HCT116 (cell line): ENCODE results near the gene NFATC1. TPM values are rescaled to one million over a fixed set of nuclear protein-coding genes. Genes with fewer than 3 reads are reported as not detected.

Source experiments
- ATAC-seq: fragments of 200-7000 bp; cut with Tn5 transposase; 2 replicates; pipeline ENCODE4 v1.9.1; 2020; ENCODE audit warnings: mild to moderate bottlenecking, moderate library complexity
- BruUV-seq: library from RNA; stranded (reverse); fragments of 400-500 nt; replicated peaks from 2 replicates; lab custom pipeline; 2021; lab: Mats Ljungman, UMichigan
- CTCF ChIA-PET: fragments of 300-600 bp; sonication (Branson Sonifier 250); formaldehyde crosslinking; loops from one replicate; lab custom pipeline; 2021; ENCODE audit warnings: antibody characterized with exemption; lab: Charles Lee
- POLR2A ChIA-PET: fragments of 300-600, 350-600 bp; sonication (Branson Sonifier 250); formaldehyde crosslinking; loops from one replicate; lab custom pipeline; 2021; ENCODE audit warnings: antibody characterized with exemption; lab: Charles Lee
- RAD21 ChIA-PET, 2 experiments: fragments of 300-600 bp; sonication (Branson Sonifier 250); formaldehyde crosslinking; loops; one replicate each; lab custom pipeline; 2023; ENCODE audit warnings: low total read pairs in 2 of 2; ENCODE audit not compliant: uncharacterized antibody in 2 of 2, unreplicated experiment in 2 of 2, low non-redundant PET in 1 of 2; lab: Charles Lee
- DNase-seq: peaks from one replicate; pipeline ENCODE4 v3.0.0-alpha.2; 2010; ENCODE audit warnings: low read depth, low spot score
- H2AFZ ChIP-seq: fragments of 200-600 bp; shearing (Covaris generic), sonication (generic); 2 replicates; pipeline ENCODE4 v1.6.1; 2017; ENCODE audit warnings: low read depth, mixed run types, mixed read lengths, antibody characterized with exemption, low read length; ENCODE audit not compliant: poor library complexity, severe bottlenecking
- H3K27ac ChIP-seq: 2 replicates; pipeline ENCODE4 v1.5.1; 2012; ENCODE audit warnings: low read depth, low read length
- H3K27me3 ChIP-seq: fragments of 200-600 bp; sonication (generic); 2 replicates; pipeline ENCODE4 v1.6.1; 2016; ENCODE audit warnings: mixed run types, low read length, mixed read lengths; ENCODE audit not compliant: insufficient read depth
- H3K36me3 ChIP-seq, 2 experiments: fragments of 200-500 bp in 1 of 2; fragments of 200-600 bp in 1 of 2; sonication (Bioruptor generic) in 1 of 2; sonication (generic) in 1 of 2; 2 replicates each; pipeline versions ENCODE4 v1.5.1 to v1.6.1; 2014 to 2016; ENCODE audit warnings: low read length in 2 of 2, inconsistent platforms in 1 of 2, mixed read lengths in 1 of 2, mixed run types in 1 of 2; ENCODE audit not compliant: insufficient read depth in 2 of 2, control insufficient read depth in 1 of 2
- H3K4me1 ChIP-seq, 2 experiments: fragments of 200-600 bp in 1 of 2; sonication (generic) in 1 of 2; 2 replicates each; pipeline versions ENCODE4 v1.5.1 to v1.6.1; 2012 to 2017; ENCODE audit warnings: low read length in 2 of 2, inconsistent platforms in 1 of 2, mild to moderate bottlenecking in 1 of 2, mixed read lengths in 1 of 2, mixed run types in 1 of 2, moderate library complexity in 1 of 2; ENCODE audit not compliant: insufficient read depth in 2 of 2, control insufficient read depth in 1 of 2
- H3K4me2 ChIP-seq: fragments of 200-600 bp; sonication (generic); 2 replicates; pipeline ENCODE4 v1.6.1; 2017; ENCODE audit warnings: mixed run types, low read length, mixed read lengths
- H3K4me3 ChIP-seq, 2 experiments: fragments of 200-600 bp in 1 of 2; sonication (generic) in 1 of 2; replicated peaks in 1 of 2; 2 replicates each; pipeline ENCODE4 v1.5.1; 2011 to 2016; ENCODE audit warnings: low read length in 2 of 2, control low read depth in 1 of 2, low read depth in 1 of 2, mild to moderate bottlenecking in 1 of 2, mixed read lengths in 1 of 2, mixed run types in 1 of 2
- H3K79me2 ChIP-seq: fragments of 200-600 bp; sonication (generic); 2 replicates; pipeline ENCODE4 v1.6.1; 2017; ENCODE audit warnings: mild to moderate bottlenecking, mixed run types, low read length, moderate library complexity, mixed read lengths; ENCODE audit not compliant: insufficient read depth
- H3K9ac ChIP-seq: fragments of 200-600 bp; sonication (generic); 2 replicates; pipeline ENCODE4 v1.6.1; 2016; ENCODE audit warnings: low read length, mixed read lengths
- H3K9me2 ChIP-seq: fragments of 200-600 bp; sonication (generic), shearing (Covaris generic); 2 replicates; pipeline ENCODE4 v1.6.1; 2017; ENCODE audit warnings: mixed run types, mild to moderate bottlenecking, moderate library complexity; ENCODE audit not compliant: insufficient read depth
- H3K9me3 ChIP-seq, 2 experiments: fragments of 200-500 bp in 1 of 2; fragments of 200-600 bp in 1 of 2; sonication (Bioruptor generic) in 1 of 2; sonication (generic) in 1 of 2; 2 replicates each; pipeline ENCODE4 v1.6.1; 2014 to 2017; ENCODE audit warnings: low read length in 2 of 2, mixed read lengths in 2 of 2, inconsistent platforms in 1 of 2, low read depth in 1 of 2, mild to moderate bottlenecking in 1 of 2, mixed run types in 1 of 2, moderate library complexity in 1 of 2; ENCODE audit not compliant: control insufficient read depth in 1 of 2, insufficient read depth in 1 of 2
- H4K20me1 ChIP-seq: fragments of 200-600 bp; sonication (generic), shearing (Covaris generic); 2 replicates; pipeline ENCODE4 v1.6.1; 2017; ENCODE audit warnings: mixed run types, mild to moderate bottlenecking, moderate library complexity; ENCODE audit not compliant: insufficient read depth
- CEBPB ChIP-seq: IDR thresholded peaks from 2 replicates; pipeline ENCODE4 v1.6.1; 2012; ENCODE audit warnings: low read depth
- EZH2 ChIP-seq: fragments of 200-600 bp; sonication (generic); IDR thresholded peaks from 2 replicates; pipeline ENCODE4 v1.6.1; 2017; ENCODE audit warnings: antibody characterized with exemption, mixed run types
- EZH2phosphoT487 ChIP-seq: fragments of 200-600 bp; IDR thresholded peaks from 2 replicates; pipeline ENCODE4 v1.6.1; 2018; ENCODE audit warnings: antibody characterized with exemption, borderline replicate concordance
- FOSL1 ChIP-seq: IDR thresholded peaks from 2 replicates; pipeline ENCODE4 v1.6.1; 2012; ENCODE audit warnings: low read depth
- POLR2A ChIP-seq: IDR thresholded peaks from 2 replicates; pipeline ENCODE4 v1.7.0; 2011; ENCODE audit warnings: borderline replicate concordance; ENCODE audit not compliant: insufficient read depth, insufficient read length; ENCODE audit errors: extremely low read depth
- SIN3A ChIP-seq: IDR thresholded peaks from 2 replicates; pipeline ENCODE4 v1.6.1; 2012; ENCODE audit warnings: low read depth
- SP1 ChIP-seq: IDR thresholded peaks from 2 replicates; pipeline ENCODE4 v1.6.1; 2012; ENCODE audit warnings: low read depth
- ZFX ChIP-seq: fragments of 450-650 bp; IDR thresholded peaks from 2 replicates; pipeline ENCODE4 v1.6.1; 2017
- ZNF274 ChIP-seq: fragments of 200-500 bp; sonication (Bioruptor generic); IDR thresholded peaks from 2 replicates; pipeline ENCODE4 v1.6.1; 2014; ENCODE audit warnings: mild to moderate bottlenecking, low read depth, low read length, inconsistent platforms
- intact Hi-C: fragments of 100-400 bp; cut with micrococcal nuclease; formaldehyde crosslinking; loops from 2 replicates; pipeline ENCODE4 v1.10.0; 2022
- total RNA-seq: library from RNA; stranded (reverse); gene quantifications from one replicate; pipeline ENCODE4 v1.2.1, GENCODE V29; 2021; ENCODE audit not compliant: unreplicated experiment
- TF ChIP-seq, protein P1 (sequence below), 3 experiments: fragments of 200-600 bp in 1 of 3; sonication (generic) in 1 of 3; IDR thresholded peaks in 2 of 3; conservative IDR thresholded peaks in 1 of 3; 2 replicates each; pipeline ENCODE4 v1.5.1; 2012 to 2017; ENCODE audit warnings: low read depth in 2 of 3, low read length in 2 of 3, antibody characterized with exemption in 1 of 3, borderline replicate concordance in 1 of 3, control low read depth in 1 of 3, mild to moderate bottlenecking in 1 of 3, mixed read lengths in 1 of 3, mixed run types in 1 of 3, moderate library complexity in 1 of 3; ENCODE audit not compliant: insufficient read depth in 1 of 3
- TF ChIP-seq, protein P2 (sequence below): IDR thresholded peaks from 2 replicates; pipeline ENCODE4 v1.6.1; 2012

Gene NFATC1
- total RNA-seq, 1 experiment from 2014 or later, result 20.8 TPM

DNA sequence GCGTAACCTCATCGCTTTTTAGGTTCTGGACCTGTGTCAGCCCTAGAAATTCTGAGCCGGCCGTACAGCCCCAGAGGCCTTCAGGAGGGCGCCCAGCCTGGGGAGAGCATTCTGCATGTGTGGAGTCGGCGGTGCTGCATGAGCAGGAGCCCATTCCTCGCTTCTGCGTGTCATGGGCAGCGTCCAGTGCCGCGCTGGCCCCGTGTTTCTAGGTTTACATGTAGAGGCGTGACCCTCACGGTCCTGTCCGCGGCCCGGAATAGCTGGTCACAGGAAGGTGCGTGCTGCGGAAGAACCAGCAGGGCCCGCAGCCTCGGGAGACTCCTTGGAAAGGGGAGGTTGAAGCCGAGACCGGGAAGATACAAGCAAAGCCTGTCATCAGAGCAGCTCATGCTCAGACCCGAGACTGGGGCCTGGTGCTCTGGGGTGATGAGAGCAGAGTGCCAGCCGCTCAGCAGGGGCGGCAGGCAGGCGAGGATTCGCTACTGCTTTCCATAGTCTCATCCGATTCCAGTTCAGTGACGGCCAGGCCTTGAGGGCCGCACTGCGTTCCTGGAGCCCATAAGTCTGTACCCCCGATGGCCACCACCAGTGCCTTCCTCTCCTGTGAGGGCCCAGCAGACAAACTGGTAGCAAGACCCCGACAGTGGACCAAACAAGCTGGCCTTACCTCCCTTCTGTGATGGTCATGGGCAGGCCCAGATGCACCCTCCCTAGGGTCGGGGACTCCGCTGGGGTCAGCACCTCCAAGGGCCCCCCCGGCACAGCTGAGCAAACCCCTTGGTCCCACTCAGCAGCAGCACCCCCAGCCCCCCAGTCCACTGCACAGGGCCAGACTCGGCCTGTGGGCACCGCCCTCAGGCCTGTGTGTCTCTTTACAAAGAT lies 15.6 kb upstream of the NFATC1 start:
- TF ChIP-seq FOSL1 (no peak), ZFX (no peak), ZNF274 (no peak), CEBPB (no peak), EZH2phosphoT487 (no peak), EZH2 (no peak), SP1 (no peak), SIN3A (no peak), POLR2A (no peak)
- TF ChIP-seq, protein P1, sequence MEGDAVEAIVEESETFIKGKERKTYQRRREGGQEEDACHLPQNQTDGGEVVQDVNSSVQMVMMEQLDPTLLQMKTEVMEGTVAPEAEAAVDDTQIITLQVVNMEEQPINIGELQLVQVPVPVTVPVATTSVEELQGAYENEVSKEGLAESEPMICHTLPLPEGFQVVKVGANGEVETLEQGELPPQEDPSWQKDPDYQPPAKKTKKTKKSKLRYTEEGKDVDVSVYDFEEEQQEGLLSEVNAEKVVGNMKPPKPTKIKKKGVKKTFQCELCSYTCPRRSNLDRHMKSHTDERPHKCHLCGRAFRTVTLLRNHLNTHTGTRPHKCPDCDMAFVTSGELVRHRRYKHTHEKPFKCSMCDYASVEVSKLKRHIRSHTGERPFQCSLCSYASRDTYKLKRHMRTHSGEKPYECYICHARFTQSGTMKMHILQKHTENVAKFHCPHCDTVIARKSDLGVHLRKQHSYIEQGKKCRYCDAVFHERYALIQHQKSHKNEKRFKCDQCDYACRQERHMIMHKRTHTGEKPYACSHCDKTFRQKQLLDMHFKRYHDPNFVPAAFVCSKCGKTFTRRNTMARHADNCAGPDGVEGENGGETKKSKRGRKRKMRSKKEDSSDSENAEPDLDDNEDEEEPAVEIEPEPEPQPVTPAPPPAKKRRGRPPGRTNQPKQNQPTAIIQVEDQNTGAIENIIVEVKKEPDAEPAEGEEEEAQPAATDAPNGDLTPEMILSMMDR (IDR thresholded peaks at IDR 0.05 in 2 of 3, conservative IDR thresholded peaks at IDR 0.05 in 1 of 3; ENCODE audit: borderline replicate concordance in 1 of 3, insufficient read depth in 1 of 3, low read depth in 2 of 3, low read length in 2 of 3), result no peak
- TF ChIP-seq, protein P2, sequence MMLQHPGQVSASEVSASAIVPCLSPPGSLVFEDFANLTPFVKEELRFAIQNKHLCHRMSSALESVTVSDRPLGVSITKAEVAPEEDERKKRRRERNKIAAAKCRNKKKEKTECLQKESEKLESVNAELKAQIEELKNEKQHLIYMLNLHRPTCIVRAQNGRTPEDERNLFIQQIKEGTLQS, result no peak
- H3K4me1 ChIP-seq, result peaks cover 0 to 5% of the 10 kb centered on the region in 2 experiments; a peak in 1 of 4 replicates
- CTCF ChIA-PET, result interaction anchor here (1.0 to 1.5 kb wide), 3 partner anchors 147 to 300 kb away, joined by 3 to 4 read pairs (median 4); no protein-coding TSS in a partner anchor
- H3K27ac ChIP-seq, result no peak overlapping the region
- DNase-seq, result no peak
- BruUV-seq, result no TSS peak
- H3K9ac ChIP-seq, result no peak overlapping the region
- H3K27me3 ChIP-seq, result no peaks in the 10 kb centered on the region
- intact Hi-C loops, result loop anchor here (1.0 to 5.0 kb wide), 2 partner anchors 264 to 587 kb away; no protein-coding TSS in a partner anchor
- no peaks in the 10 kb centered on the region for H4K20me1 ChIP-seq
- POLR2A ChIA-PET, result no interaction called here
- RAD21 ChIA-PET, result no interaction called here
- H3K9me2 ChIP-seq, result no peaks in the 10 kb centered on the region
- no peak overlapping the region for H2AFZ ChIP-seq
- no peaks in the 10 kb centered on the region; a peak in 1 of 4 replicates for H3K36me3 ChIP-seq
- no peaks in the 10 kb centered on the region for H3K79me2 ChIP-seq
- H3K4me2 ChIP-seq, result no peak overlapping the region
- H3K9me3 ChIP-seq, result no peaks in the 10 kb centered on the region
- no peak overlapping the region for H3K4me3 ChIP-seq
- no peak for ATAC-seq
